Activated effector memory CD4-positive, alpha-beta T cell treated with Interleukin-2 at 50 U/mL for 16 hours (primary cell): ENCODE results near the gene VAMP5.
"Not testable (repeated sequence)": the region's sequence is repeated elsewhere in the genome, so short reads cannot be mapped to it uniquely, and the experiment has no call there.

Source experiments
- DNase-seq: peaks from one replicate; pipeline ENCODE4 v3.0.0-alpha.2; 2020

Gene VAMP5

GRCh38 chr2:85602476-85603234, 18.4 kb downstream of the VAMP5 start, which contains the start of gene TMEM150A:
Gene TMEM150A, minus strand, starts transcription at chr2:85602698. Its CDS starts 750 bp downstream, at chr2:85601948.
- DNase-seq, result peak; percentile 83

GRCh38 chr2:85604133-85604444, 19.9 kb downstream of the VAMP5 start:
- DNase-seq, result not testable (repeated sequence)

GRCh38 chr2:85604568-85605339, 20.5 kb downstream of the VAMP5 start:
- no peak for DNase-seq

GRCh38 chr2:85605406-85606115, 21.3 kb downstream of the VAMP5 start:
- no peak for DNase-seq

GRCh38 chr2:85606116-85606455, 21.9 kb downstream of the VAMP5 start:
- no peak for DNase-seq

GRCh38 chr2:85607268-85608215, 23.3 kb downstream of the VAMP5 start:
- DNase-seq, result no peak

GRCh38 chr2:85611217-85611704, 27.0 kb downstream of the VAMP5 start:
- DNase-seq, result no peak

- peak; percentile 82 for DNase-seq
These were observed 27.7 kb downstream of the VAMP5 start, which contains the start of gene C2orf68 for GRCh38 chr2:85611705-85612587. Gene C2orf68, minus strand, starts transcription at chr2:85612066. Its CDS starts 82 bp downstream, at chr2:85611984.

GRCh38 chr2:85613717-85614515, 29.7 kb downstream of the VAMP5 start:
- no peak for DNase-seq

- not testable (repeated sequence) for DNase-seq
These were observed 30.5 kb downstream of the VAMP5 start for GRCh38 chr2:85614757-85615156.

GRCh38 chr2:85615413-85615728, 31.1 kb downstream of the VAMP5 start:
- no peak for DNase-seq

- not testable (repeated sequence) for DNase-seq
These were observed 33.5 kb downstream of the VAMP5 start for GRCh38 chr2:85617723-85618122.

GRCh38 chr2:85619617-85620016, 35.4 kb downstream of the VAMP5 start:
- no peak for DNase-seq

GRCh38 chr2:85621338-85621737, 37.1 kb downstream of the VAMP5 start:
- no peak for DNase-seq

GRCh38 chr2:85623991-85624390, 39.8 kb downstream of the VAMP5 start:
- no peak for DNase-seq

GRCh38 chr2:85628658-85629057, 44.4 kb downstream of the VAMP5 start:
- DNase-seq, result no peak

- no peak for DNase-seq
These were observed 47.1 kb downstream of the VAMP5 start for GRCh38 chr2:85631316-85631715.

- DNase-seq, result no peak
These were observed 50.8 kb downstream of the VAMP5 start for GRCh38 chr2:85635011-85635410.

- DNase-seq, result no peak
These were observed 51.4 kb downstream of the VAMP5 start for GRCh38 chr2:85635636-85636035.

GRCh38 chr2:85642725-85643124, 58.5 kb downstream of the VAMP5 start:
- DNase-seq, result no peak
